HG02973 (cell line): ENCODE results near the gene PGAP1.
A peak's percentile ranks its signal among the peaks of the same experiment; 100 is the strongest.

ENCODE experiments used
- ATAC-seq: cut with Tn5 transposase; IDR thresholded peaks from one replicate; pipeline ENCODE4 v1.9.1; 2021; ENCODE audit warnings: moderate library complexity; ENCODE audit not compliant: unreplicated experiment

The PGAP1 gene

DNA sequence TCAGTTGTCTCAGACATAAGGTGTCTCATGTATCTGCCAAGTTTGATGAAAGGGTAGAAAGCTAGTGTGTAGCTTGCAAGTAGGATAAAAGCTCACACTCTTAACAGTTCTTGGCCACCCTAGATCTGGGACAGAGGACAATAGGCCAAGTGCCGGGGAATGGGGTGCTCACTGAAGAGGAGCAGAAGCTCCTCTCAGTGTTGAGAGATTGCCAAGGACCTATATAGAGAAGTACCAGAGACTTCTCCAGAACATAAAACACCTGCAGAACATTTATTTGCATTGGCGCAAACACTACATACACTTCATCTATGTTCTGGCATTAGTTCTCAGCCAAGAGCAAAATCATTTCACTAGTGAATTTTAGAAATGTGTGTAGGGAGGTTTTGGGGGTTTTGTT is 124.1 kb downstream of the PGAP1 start:
- no peak for ATAC-seq

GRCh38 chr2:196801674-196802261 is 124.7 kb downstream of the PGAP1 start:
- ATAC-seq, result no peak

GRCh38 chr2:196798980-196799379 is 127.5 kb downstream of the PGAP1 start:
- peak; percentile 4 for ATAC-seq

DNA sequence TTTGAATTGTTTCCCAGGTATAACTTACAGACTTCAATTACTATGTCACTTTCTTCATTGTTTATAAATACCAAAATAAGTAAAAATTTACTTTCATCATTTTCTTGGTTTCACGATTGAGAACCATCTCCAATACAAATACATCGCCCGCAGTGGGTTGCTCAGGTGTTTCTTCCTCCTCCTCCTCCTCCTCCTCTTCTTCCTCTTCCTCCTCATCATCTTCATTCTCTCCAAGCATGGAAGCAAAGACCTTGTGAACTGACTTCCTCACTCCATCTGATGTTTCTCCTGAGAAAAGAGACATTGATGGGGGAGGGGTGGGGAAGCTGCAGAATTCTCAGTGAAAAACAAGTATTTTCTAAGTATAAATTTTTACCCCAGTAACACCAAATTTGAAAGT is 133.6 kb downstream of the PGAP1 start:
- ATAC-seq, result no peak

GRCh38 chr2:196783431-196784094 is 142.9 kb downstream of the PGAP1 start:
- no peak for ATAC-seq
